Adrenal gland (tissue), 5 donors: Measurements from ENCODE around the gene PPP2R2C.

Experiments used
- CTCF ChIP-seq, 6 experiments: fragments of 450-650 bp in 4 of 6; fragments of 200-600 bp in 2 of 6; sonication (generic) in 1 of 6; IDR thresholded peaks; 1 replicate in 5 of 6; 2 replicates in 1 of 6; pipeline versions ENCODE4 v1.5.1 to v1.8.0; 2016 to 2021; ENCODE audit warnings: antibody characterized with exemption in 6 of 6, mild to moderate bottlenecking in 2 of 6, moderate library complexity in 1 of 6
- POLR2A ChIP-seq, 2 donors: fragments of 450-650 bp; IDR thresholded peaks; one replicate each; pipeline ENCODE4 v1.6.1; 2017; ENCODE audit warnings: antibody characterized with exemption in 2 of 2, mild to moderate bottlenecking in 2 of 2, moderate library complexity in 1 of 2
- donor health status: DM: no; HTN: no; CAD: no.

GRCh38 chr4:6271206-6271605 lies 201.2 kb downstream of the PPP2R2C start:
- TF ChIP-seq CTCF (IDR thresholded peaks at IDR 0.05) = no peak
- no peak for TF ChIP-seq POLR2A (IDR thresholded peaks at IDR 0.05)
